CD4-positive, CD25-positive, alpha-beta regulatory T cell (primary cell): ENCODE measurements around the gene CRACR2B. TPM values are rescaled to one million over a fixed set of nuclear protein-coding genes. Genes with fewer than 3 reads are reported as not detected.
A peak's percentile ranks its signal among the peaks of the same experiment; 100 is the strongest.

ENCODE experiments used
- ATAC-seq, 2 donors: fragments of 150-1000 bp; cut with Tn5 transposase; one replicate each; pipeline ENCODE4 v1.10.0; 2021; ENCODE audit warnings: low read depth in 2 of 2, moderate number of reproducible peaks in 2 of 2, moderate library complexity in 1 of 2
- DNase-seq, 3 donors: peaks; one replicate each; pipeline versions ENCODE4 v3.0.0 to v3.0.0-alpha.2; 2012 to 2022; ENCODE audit warnings: mixed read lengths in 1 of 3
- H3K27ac ChIP-seq: one replicate; pipeline ENCODE4 v1.7.0; 2013; ENCODE audit warnings: mild to moderate bottlenecking, low read length; ENCODE audit not compliant: insufficient read depth, poor library complexity, severe bottlenecking
- H3K27me3 ChIP-seq: one replicate; pipeline ENCODE4 v1.7.0; 2013; ENCODE audit warnings: low read length; ENCODE audit not compliant: control insufficient read depth, insufficient read depth
- H3K36me3 ChIP-seq: one replicate; pipeline ENCODE4 v1.7.0; 2013; ENCODE audit warnings: mild to moderate bottlenecking, low read length, moderate library complexity; ENCODE audit not compliant: control insufficient read depth, insufficient read depth
- H3K4me1 ChIP-seq: 2 replicates; pipeline ENCODE4 v1.7.0; 2013; ENCODE audit warnings: mild to moderate bottlenecking, low read length; ENCODE audit not compliant: insufficient read depth, control insufficient read depth, poor library complexity, severe bottlenecking
- H3K4me3 ChIP-seq: one replicate; pipeline ENCODE4 v1.7.0; 2013; ENCODE audit warnings: low read depth, mild to moderate bottlenecking, low read length, moderate library complexity
- H3K9me3 ChIP-seq, 2 experiments: 1 replicate in 1 of 2; 2 replicates in 1 of 2; pipeline ENCODE4 v1.7.0; 2013; ENCODE audit warnings: low read length in 2 of 2, mild to moderate bottlenecking in 1 of 2, moderate library complexity in 1 of 2; ENCODE audit not compliant: control insufficient read depth in 2 of 2
- H3K27ac Mint-ChIP-seq, 3 donors: one replicate each; pipeline ENCODE4 v1.8.0; 2020 to 2022; ENCODE audit warnings: mild to moderate bottlenecking in 3 of 3, mixed read lengths in 3 of 3, moderate library complexity in 2 of 3
- H3K27me3 Mint-ChIP-seq: one replicate; pipeline ENCODE4 v1.8.0; 2022; ENCODE audit warnings: mild to moderate bottlenecking, mixed read lengths
- H3K36me3 Mint-ChIP-seq: one replicate; pipeline ENCODE4 v1.8.0; 2020; ENCODE audit warnings: mixed read lengths
- H3K4me1 Mint-ChIP-seq, 4 donors: one replicate each; pipeline ENCODE4 v1.8.0; 2020 to 2022; ENCODE audit warnings: mixed read lengths in 4 of 4, mild to moderate bottlenecking in 1 of 4
- H3K4me3 Mint-ChIP-seq, 4 donors: one replicate each; pipeline ENCODE4 v1.8.0; 2020 to 2022; ENCODE audit warnings: mild to moderate bottlenecking in 4 of 4, mixed read lengths in 4 of 4, moderate library complexity in 3 of 4
- H3K9me3 Mint-ChIP-seq, 7 donors: one replicate each; pipeline ENCODE4 v1.8.0; 2020 to 2022; ENCODE audit warnings: mixed read lengths in 7 of 7, mild to moderate bottlenecking in 3 of 7, moderate library complexity in 2 of 7
- polyA plus RNA-seq, 4 donors: library from polyadenylated mRNA; unstranded; fragments of 300-500 nt; fragmentation: Illumina TruSeq; gene quantifications; one replicate each; pipeline ENCODE4 v1.2.3, GENCODE V29; 2021
- total RNA-seq: library from RNA; stranded (reverse); gene quantifications from one replicate; pipeline ENCODE4 v1.2.3, GENCODE V29; 2022

CRACR2B gene
- total and polyA plus RNA-seq, 5 donors from 2014 or later: 0.11 to 1.2 (median 0.21) TPM; not detected in 1

DNA sequence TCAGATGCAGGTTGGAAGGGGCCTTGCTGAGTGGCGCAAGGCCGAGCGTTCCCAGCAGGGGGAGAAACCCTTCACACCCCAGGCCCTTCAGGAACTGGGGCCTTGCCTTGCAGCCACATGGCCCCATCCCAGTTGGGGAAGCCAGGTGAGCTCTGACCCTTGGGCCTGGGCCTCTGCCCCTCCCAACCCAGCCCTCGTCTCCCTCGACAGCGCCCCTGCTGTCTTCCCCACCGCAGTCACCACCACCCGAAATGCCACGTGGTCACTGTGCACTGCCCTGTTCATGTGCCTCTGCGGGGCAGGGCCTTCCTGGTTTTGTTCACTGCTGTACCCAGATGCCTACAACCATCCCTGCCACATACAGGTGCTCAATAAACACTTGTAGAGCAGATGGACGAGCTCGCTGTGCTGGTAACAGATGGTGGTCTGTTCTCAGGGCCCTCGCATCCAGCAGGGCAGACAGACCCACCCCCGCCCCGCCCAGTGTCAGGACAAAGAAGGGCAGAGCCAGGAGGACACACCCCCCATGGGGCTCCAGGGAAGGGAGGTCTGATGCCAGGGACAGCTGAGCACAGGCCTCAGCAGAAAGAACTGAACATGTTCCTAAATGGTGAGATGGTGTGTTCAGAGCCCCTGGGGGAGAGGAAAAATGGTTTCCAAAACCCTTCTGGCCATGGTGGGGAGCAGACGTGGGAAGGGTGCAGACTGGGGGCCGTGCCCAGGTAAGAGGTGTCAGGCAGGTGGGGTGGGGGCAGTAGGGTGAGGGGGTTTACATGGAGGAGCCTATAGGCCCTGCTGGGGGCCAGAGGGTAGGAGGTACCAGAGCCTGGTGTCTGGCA lies 10.9 kb downstream of the CRACR2B start:
- Histone ChIP-seq H3K27ac (no peak overlapping the region), H3K9me3 (no peaks in the 10 kb centered on the region), H3K4me1 (peaks cover 35% of the 10 kb centered on the region), H3K27me3 (no peaks in the 10 kb centered on the region), H3K4me3 (no peak overlapping the region), H3K36me3 (peaks cover 8% of the 10 kb centered on the region)
- no peaks in the 10 kb centered on the region for H3K36me3 Mint-ChIP-seq
- H3K4me1 Mint-ChIP-seq: peaks cover 0 to 29% (median 3%) of the 10 kb centered on the region in 4 donors
- peaks cover 6% of the 10 kb centered on the region for H3K27me3 Mint-ChIP-seq
- H3K27ac Mint-ChIP-seq: no peak overlapping the region
- no peak for ATAC-seq
- no peaks in the 10 kb centered on the region for H3K9me3 Mint-ChIP-seq
- H3K4me3 Mint-ChIP-seq: peak overlapping the region in 2 of 4 donors; percentile 38 to 75
- DNase-seq: no peak

DNA sequence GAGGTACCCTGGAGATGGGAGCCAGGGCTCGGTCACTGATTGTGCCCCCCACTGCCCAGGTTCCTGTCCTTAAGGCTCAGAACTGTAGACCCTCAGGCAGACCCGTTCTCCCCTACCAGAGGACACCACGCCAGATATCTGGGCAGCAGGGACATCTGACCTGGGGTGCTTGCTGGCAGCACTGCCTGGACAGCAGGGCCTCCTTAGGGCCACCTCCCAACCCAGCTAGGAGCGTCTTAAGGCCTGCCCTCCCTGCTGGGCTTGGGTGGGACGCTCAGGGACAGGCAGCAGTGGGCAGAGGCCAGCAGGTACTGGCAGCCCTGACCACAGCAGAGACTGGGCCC lies 11.5 kb downstream of the CRACR2B start:
- no peaks in the 10 kb centered on the region for H3K9me3 Mint-ChIP-seq
- peaks cover 8% of the 10 kb centered on the region for H3K36me3 ChIP-seq
- DNase-seq (no peak), ATAC-seq (no peak)
- peaks cover 11% of the 10 kb centered on the region for H3K27me3 Mint-ChIP-seq
- no peaks in the 10 kb centered on the region for H3K36me3 Mint-ChIP-seq
- no peak overlapping the region for H3K27ac ChIP-seq
- H3K4me1 ChIP-seq: peaks cover 39% of the 10 kb centered on the region
- peak overlapping the region in 3 of 4 donors; percentile 62 to 89 (median 82) for H3K4me3 Mint-ChIP-seq
- peaks cover 0 to 29% (median 3%) of the 10 kb centered on the region in 4 donors for H3K4me1 Mint-ChIP-seq
- H3K27ac Mint-ChIP-seq: no peak overlapping the region
- H3K27me3 ChIP-seq: no peaks in the 10 kb centered on the region
- H3K9me3 ChIP-seq: no peaks in the 10 kb centered on the region
- no peak overlapping the region for H3K4me3 ChIP-seq

DNA sequence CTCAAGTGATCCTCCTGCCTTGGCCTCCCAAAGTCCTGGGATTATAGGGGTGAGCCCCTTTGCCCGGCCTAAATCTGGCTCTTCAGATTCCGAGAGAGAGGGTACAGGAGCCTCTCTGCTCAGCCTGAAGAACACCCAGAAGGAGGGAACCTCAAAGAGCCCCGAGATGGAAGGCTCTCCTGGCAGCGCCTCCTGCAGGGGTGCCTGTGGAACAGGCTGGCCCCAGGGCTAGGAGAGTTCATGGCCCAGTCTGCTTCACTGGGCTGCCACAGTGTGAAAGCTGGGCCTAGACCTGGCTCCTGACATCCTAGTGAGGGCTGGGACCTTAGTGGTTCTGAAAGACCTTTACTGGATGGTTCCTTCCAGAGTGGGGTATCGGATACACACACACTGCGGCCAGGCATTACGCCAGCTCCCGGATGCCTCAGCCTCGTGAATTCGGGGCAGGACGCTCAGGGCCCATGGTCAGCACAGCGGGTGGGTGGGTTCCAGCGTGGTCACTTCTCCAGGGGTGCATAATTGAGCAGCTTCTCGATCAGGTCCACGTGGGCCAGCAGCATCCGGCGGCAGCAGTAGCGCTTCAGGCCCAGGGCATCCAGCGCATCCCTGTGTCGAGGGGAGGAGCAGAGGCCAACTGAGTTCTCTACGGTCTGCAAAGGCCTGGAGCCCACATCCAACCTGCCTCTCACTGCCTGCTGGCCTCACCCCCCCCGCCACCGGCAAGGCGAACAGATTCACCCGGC lies 12.3 kb downstream of the CRACR2B start:
- no peaks in the 10 kb centered on the region for H3K9me3 ChIP-seq
- no peaks in the 10 kb centered on the region for H3K36me3 Mint-ChIP-seq
- H3K27ac Mint-ChIP-seq: peak overlapping the region in 2 of 3 donors; percentile 36 to 47
- H3K4me1 Mint-ChIP-seq: peaks cover 0 to 29% (median 3%) of the 10 kb centered on the region in 4 donors
- H3K4me3 ChIP-seq: no peak overlapping the region
- no peak for DNase-seq
- peaks cover 14% of the 10 kb centered on the region for H3K27me3 Mint-ChIP-seq
- H3K27ac ChIP-seq: no peak overlapping the region
- no peaks in the 10 kb centered on the region for H3K9me3 Mint-ChIP-seq
- no peaks in the 10 kb centered on the region for H3K27me3 ChIP-seq
- ATAC-seq: no peak
- H3K36me3 ChIP-seq: peaks cover 8% of the 10 kb centered on the region
- H3K4me3 Mint-ChIP-seq: peak overlapping the region in 3 of 4 donors; percentile 82 to 89 (median 84)
- peaks cover 36% of the 10 kb centered on the region for H3K4me1 ChIP-seq

GRCh38 chr11:841981-842369 lies 14.3 kb downstream of the CRACR2B start:
- H3K27ac ChIP-seq: peak overlapping the region; percentile 67
- H3K4me1 ChIP-seq: peaks cover 36% of the 10 kb centered on the region
- H3K27me3 ChIP-seq: no peaks in the 10 kb centered on the region
- Mint-ChIP-seq H3K4me3 (peak overlapping the region; percentile 82 to 90 (median 88)), H3K36me3 (no peaks in the 10 kb centered on the region), H3K9me3 (no peaks in the 10 kb centered on the region), H3K4me1 (peaks cover 0 to 29% (median 3%) of the 10 kb centered on the region in 4 donors), H3K27ac (peak overlapping the region in 2 of 3 donors; percentile 41 to 85), H3K27me3 (peaks cover 19% of the 10 kb centered on the region)
- H3K36me3 ChIP-seq: peaks cover 8% of the 10 kb centered on the region
- no peaks in the 10 kb centered on the region for H3K9me3 ChIP-seq
- peak in 1 of 2 donors; percentile 29 for ATAC-seq
- DNase-seq: no peak
- H3K4me3 ChIP-seq: peak overlapping the region; percentile 76

- H3K27me3 Mint-ChIP-seq: peaks cover 19% of the 10 kb centered on the region
- H3K36me3 ChIP-seq: peaks cover 8% of the 10 kb centered on the region
- peak within 1 kb of the TSS; percentile 76 for H3K4me3 ChIP-seq
- ATAC-seq (peak; percentile 82 to 86), DNase-seq (peak; percentile 78 to 92 (median 85))
- peaks cover 36% of the 10 kb centered on the region for H3K4me1 ChIP-seq
- H3K27ac ChIP-seq: peak within 1 kb of the TSS; percentile 67
- H3K4me1 Mint-ChIP-seq: peaks cover 0 to 29% (median 3%) of the 10 kb centered on the region in 4 donors
- peak within 1 kb of the TSS; percentile 41 to 85 (median 56) for H3K27ac Mint-ChIP-seq
- no peaks in the 10 kb centered on the region for H3K9me3 Mint-ChIP-seq
- no peaks in the 10 kb centered on the region for H3K9me3 ChIP-seq
- no peaks in the 10 kb centered on the region for H3K36me3 Mint-ChIP-seq
- peak within 1 kb of the TSS; percentile 85 to 90 (median 88) for H3K4me3 Mint-ChIP-seq
- no peaks in the 10 kb centered on the region for H3K27me3 ChIP-seq
Measured at GRCh38 chr11:842370-843002, 14.8 kb downstream of the CRACR2B start, which contains the start of the genes POLR2L and TSPAN4. POLR2L (minus strand) TSS chr11:842529; CDS start chr11:842508, 21 bp downstream. TSPAN4 (plus strand) TSS chr11:842852; CDS start chr11:850305, 7,453 bp downstream.

GRCh38 chr11:843086-843734 lies 15.5 kb downstream of the CRACR2B start:
- DNase-seq (no peak), ATAC-seq (no peak)
- Histone ChIP-seq H3K36me3 (peaks cover 8% of the 10 kb centered on the region), H3K4me3 (peak overlapping the region; percentile 32), H3K27me3 (no peaks in the 10 kb centered on the region), H3K27ac (no peak overlapping the region), H3K4me1 (peaks cover 36% of the 10 kb centered on the region), H3K9me3 (no peaks in the 10 kb centered on the region)
- Mint-ChIP-seq H3K36me3 (no peaks in the 10 kb centered on the region), H3K4me3 (peak overlapping the region; percentile 76 to 85 (median 84)), H3K4me1 (peaks cover 0 to 29% (median 3%) of the 10 kb centered on the region in 4 donors), H3K27ac (peak overlapping the region in 1 of 3 donors; percentile 51), H3K27me3 (peaks cover 19% of the 10 kb centered on the region), H3K9me3 (no peaks in the 10 kb centered on the region)
